GM12878 (cell line): ENCODE measurements around the gene MEIS2. TPM values are rescaled to one million over a fixed set of nuclear protein-coding genes. Genes with fewer than 3 reads are reported as not detected.

Source experiments
- ATAC-seq: fragments of 200-7000 bp; cut with Tn5 transposase; 3 replicates; pipeline ENCODE4 v1.9.1; 2020; ENCODE audit warnings: mild to moderate bottlenecking, moderate library complexity
- BruUV-seq: library from RNA; stranded (reverse); fragments of 400-500 nt; replicated peaks from 2 replicates; lab custom pipeline; 2021; lab: Mats Ljungman, UMichigan
- CTCF ChIA-PET: fragments of 300-600 bp; sonication (Branson Sonifier 250); formaldehyde crosslinking; extraction: SDS; loops from one replicate; lab custom pipeline; 2021; ENCODE audit warnings: inconsistent platforms; lab: Yijun Ruan, JAX
- POLR2A ChIA-PET: fragments of 350-600 bp; formaldehyde crosslinking; extraction: SDS; loops from one replicate; lab custom pipeline; 2021; ENCODE audit warnings: inconsistent platforms; lab: Charles Lee
- RAD21 ChIA-PET: fragments of 300-600 bp; sonication (Branson Sonifier 250); formaldehyde crosslinking; loops from one replicate; lab custom pipeline; 2023; ENCODE audit warnings: antibody characterized with exemption; ENCODE audit not compliant: unreplicated experiment; lab: Charles Lee
- SMC1A ChIA-PET: fragments of 300-600 bp; sonication (Branson Sonifier 250); formaldehyde crosslinking; loops from one replicate; lab custom pipeline; 2023; ENCODE audit not compliant: unreplicated experiment, uncharacterized antibody; lab: Charles Lee
- DNase-seq: peaks from one replicate; pipeline ENCODE4 v3.0.0-alpha.2; 2011; ENCODE audit warnings: low read depth, low spot score
- FAIRE-seq: peaks from 3 replicates; lab custom pipeline; 2011; peaks lifted over from hg19 to GRCh38; lab: Jason Lieb, UNC
- H2AFZ ChIP-seq: 2 replicates; pipeline ENCODE4 v1.6.0; 2011; ENCODE audit warnings: low read depth, low read length, control low read depth; ENCODE audit not compliant: control insufficient read depth
- H3K27ac ChIP-seq: 2 replicates; pipeline ENCODE4 v1.5.1; 2011; ENCODE audit warnings: control low read depth; ENCODE audit not compliant: control insufficient read depth, insufficient read depth
- H3K27me3 ChIP-seq, 2 experiments: replicated peaks in 1 of 2; 2 replicates each; pipeline versions ENCODE4 v1.6.0 to v1.6.1; 2011; ENCODE audit warnings: low read length in 1 of 2; ENCODE audit not compliant: control insufficient read depth in 2 of 2, insufficient read depth in 2 of 2
- H3K36me3 ChIP-seq, 2 experiments: 2 replicates each; pipeline ENCODE4 v1.5.1; 2011; ENCODE audit warnings: low read length in 1 of 2; ENCODE audit not compliant: control insufficient read depth in 2 of 2, insufficient read depth in 2 of 2
- H3K4me1 ChIP-seq: 2 replicates; pipeline ENCODE4 v1.6.1; 2011; ENCODE audit warnings: mild to moderate bottlenecking, low read length, moderate library complexity, mixed read lengths; ENCODE audit not compliant: control insufficient read depth, insufficient read depth
- H3K4me2 ChIP-seq: 2 replicates; pipeline ENCODE4 v1.6.0; 2011; ENCODE audit warnings: control low read depth; ENCODE audit not compliant: control insufficient read depth, insufficient read depth
- H3K4me3 ChIP-seq: fragments of 200-600 bp; sonication (generic); 2 replicates; pipeline ENCODE4 v1.5.1; 2016
- H3K79me2 ChIP-seq: 2 replicates; pipeline ENCODE4 v1.6.0; 2011; ENCODE audit warnings: low read length; ENCODE audit not compliant: control insufficient read depth, insufficient read depth
- H3K9ac ChIP-seq: 2 replicates; pipeline ENCODE4 v1.8.0; 2011; ENCODE audit warnings: low read length, control low read depth, mixed read lengths; ENCODE audit not compliant: control insufficient read depth, insufficient read depth
- H3K9me3 ChIP-seq: replicated peaks from 3 replicates; pipeline ENCODE4 v1.5.1; 2011; ENCODE audit warnings: mild to moderate bottlenecking, low read length; ENCODE audit not compliant: control insufficient read depth, insufficient read depth
- H4K20me1 ChIP-seq: 2 replicates; pipeline ENCODE4 v1.6.0; 2011; ENCODE audit not compliant: control insufficient read depth, insufficient read depth
- ATF3 ChIP-seq: IDR thresholded peaks from 2 replicates; pipeline ENCODE4 v1.6.1; 2011; ENCODE audit warnings: low read depth, mild to moderate bottlenecking, low read length, moderate library complexity, borderline replicate concordance; ENCODE audit errors: extremely low read depth
- E2F8 ChIP-seq: fragments of 450-650 bp; IDR thresholded peaks from 2 replicates; pipeline ENCODE4 v1.6.1; 2018; ENCODE audit warnings: mild to moderate bottlenecking, low read depth, moderate library complexity; ENCODE audit not compliant: partially characterized antibody
- EZH2 ChIP-seq: IDR thresholded peaks from 2 replicates; pipeline ENCODE4 v1.6.1; 2012; ENCODE audit warnings: low read depth, mild to moderate bottlenecking, control low read depth, inconsistent platforms, low read length, borderline replicate concordance; ENCODE audit not compliant: control insufficient read depth
- IRF4 ChIP-seq: IDR thresholded peaks from 2 replicates; pipeline ENCODE4 v1.6.1; 2011; ENCODE audit warnings: low read depth, low read length
- LARP7 ChIP-seq: fragments of 450-650 bp; IDR thresholded peaks from 2 replicates; pipeline ENCODE4 v1.6.1; 2017; ENCODE audit warnings: mild to moderate bottlenecking
- POLR2AphosphoS5 ChIP-seq: IDR thresholded peaks from 2 replicates; pipeline ENCODE4 v1.6.1; 2011; ENCODE audit warnings: mild to moderate bottlenecking, low read length, inconsistent platforms
- SRF ChIP-seq, 2 experiments: IDR thresholded peaks; 2 replicates each; pipeline ENCODE4 v1.6.1; 2011; ENCODE audit warnings: low read depth in 2 of 2, low read length in 2 of 2, mild to moderate bottlenecking in 1 of 2, moderate library complexity in 1 of 2
- ZNF24 ChIP-seq: fragments of 450-650 bp; IDR thresholded peaks from 2 replicates; pipeline ENCODE4 v1.6.1; 2017; ENCODE audit warnings: antibody characterized with exemption, mild to moderate bottlenecking
- ZNF274 ChIP-seq: IDR thresholded peaks from one replicate; pipeline ENCODE4 v1.8.0; 2011; ENCODE audit not compliant: insufficient read length, insufficient read depth
- ZSCAN29 ChIP-seq: fragments of 450-650 bp; IDR thresholded peaks from 2 replicates; pipeline ENCODE4 v1.6.1; 2017; ENCODE audit warnings: mild to moderate bottlenecking, moderate library complexity
- ZZZ3 ChIP-seq: IDR thresholded peaks from 2 replicates; pipeline ENCODE4 v1.6.1; 2011; ENCODE audit warnings: low read depth; ENCODE audit not compliant: control insufficient read depth, insufficient read length
- WGBS: methylation state at CpG from one replicate; pipeline ENCODE4 v1.1.6; 2016; ENCODE audit warnings: low lambda C conversion rate; ENCODE audit not compliant: insufficient replicate concordance, insufficient coverage; ENCODE audit errors: missing lambda C conversion rate; 5-methylcytosine and 5-hydroxymethylcytosine counted together
- in situ Hi-C: fragments of 300-500 bp; cut with MboI; formaldehyde crosslinking; loops from 9 replicates; pipeline ENCODE4 v1.14.3; 2018; ENCODE audit warnings: mixed read lengths
- intact Hi-C: fragments of 100-400 bp; cut with micrococcal nuclease; formaldehyde crosslinking; loops from one replicate; pipeline ENCODE4 v1.14.2; 2022; ENCODE audit not compliant: unreplicated experiment
- polyA plus RNA-seq, 11 experiments: library from polyadenylated mRNA; depleted of rRNA in 4 of 11; unstranded in 6 of 11; stranded (reverse) in 5 of 11; fragments of >200 nt; fragmentation: Nextera tagmentation in 4 of 11; fragmentation: Illumina TruSeq in 1 of 11; extraction: Ambion mirVana in 4 of 11; extraction: Trizol in 1 of 11; gene quantifications; 1 replicate in 1 of 11; 2 replicates in 10 of 11; pipeline versions ENCODE4 v1.2.1 to v1.2.3, GENCODE V29; 2011 to 2016; ENCODE audit warnings: inconsistent platforms in 2 of 11, missing spikeins in 2 of 11, low read depth in 1 of 11
- total RNA-seq, 4 experiments: library from RNA; depleted of rRNA in 3 of 4; stranded (reverse); fragments of >200 nt in 3 of 4; fragmentation: Illumina TruSeq in 1 of 4; extraction: Trizol in 1 of 4; gene quantifications; 2 replicates each; pipeline versions ENCODE4 v1.2.1 to v1.2.3, GENCODE V29; 2013 to 2021

The MEIS2 gene
- total and polyA plus RNA-seq, 10 of the 15 experiments (the other 5 are each of a cell fraction or from before 2014, with no cell fraction given) = 9.2 to 54.0 (median 20.4) TPM

- TF ChIP-seq LARP7 (no peak), ATF3 (no peak), EZH2 (no peak), ZNF24 (no peak), ZZZ3 (no peak), ZSCAN29 (no peak), POLR2AphosphoS5 (no peak)
Measured at GRCh38 chr15:36901012-36901411, 199.3 kb downstream of the MEIS2 start (continued).

DNA sequence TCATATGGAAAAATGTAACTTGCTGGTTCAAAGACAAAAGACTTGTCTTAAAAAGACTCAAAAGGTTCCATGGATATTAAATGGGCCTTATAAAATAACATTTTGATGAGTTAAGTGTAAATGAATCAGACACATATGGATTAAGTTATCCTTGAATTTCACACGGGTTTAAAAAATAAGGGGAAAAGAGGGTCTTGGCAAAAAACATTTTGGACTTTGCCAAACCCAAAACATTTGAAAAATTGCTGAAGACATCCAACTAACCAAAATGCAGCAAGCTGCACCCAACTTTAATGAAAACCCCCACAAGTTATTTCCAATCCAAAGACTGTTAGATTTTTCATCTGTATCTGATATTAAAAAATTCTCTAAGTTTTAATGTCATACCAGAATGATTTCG, 200.7 kb downstream of the MEIS2 start:
- no peak for FAIRE-seq
- Histone ChIP-seq H3K4me2 (no peak overlapping the region), H3K4me1 (no peaks in the 10 kb centered on the region), H3K79me2 (no peaks in the 10 kb centered on the region), H4K20me1 (no peaks in the 10 kb centered on the region), H3K9me3 (no peaks in the 10 kb centered on the region), H2AFZ (no peak overlapping the region), H3K27ac (no peak overlapping the region), H3K36me3 (no peaks in the 10 kb centered on the region), H3K9ac (no peak overlapping the region), H3K27me3 (no peaks in the 10 kb centered on the region; a peak in 1 of 4 replicates), H3K4me3 (no peak overlapping the region)
- ChIA-PET SMC1A (interaction anchor here (0.7 to 1.6 kb wide), 5 partner anchors 9 to 195 kb away, joined by 3 to 4 read pairs (median 3); no protein-coding TSS in a partner anchor), RAD21 (no interaction called here), POLR2A (no interaction called here), CTCF (interaction anchor here (1.3 kb wide), 1 partner anchor 14 kb away, joined by 4 read pairs; no protein-coding TSS in a partner anchor)
- no peak for TF ChIP-seq ZNF274
- no peak for TF ChIP-seq E2F8
- no peak for TF ChIP-seq IRF4
- no peak for TF ChIP-seq SRF (IDR thresholded peaks at IDR 0.05; ENCODE audit: low read depth in 2 of 2, low read length in 2 of 2)
- DNase-seq = no peak
- intact Hi-C loops = no loop called here
- WGBS = 0% methylated on average over 2 of the region's 2 CpGs
- no peak for ATAC-seq
- in situ Hi-C loops = loop anchor here (25.0 kb wide), 1 partner anchor 988 kb away; no protein-coding TSS in a partner anchor
- BruUV-seq = no TSS peak
